Esophagus squamous epithelium (tissue), 4 donors: ENCODE data around the gene POLL.

Source experiments
- CTCF ChIP-seq, 6 experiments: fragments of 450-650 bp in 4 of 6; fragments of 200-600 bp in 2 of 6; sonication (generic) in 2 of 6; IDR thresholded peaks; one replicate each; pipeline ENCODE4 v1.5.1; 2016 to 2019; ENCODE audit warnings: antibody characterized with exemption in 6 of 6, mild to moderate bottlenecking in 4 of 6, moderate library complexity in 4 of 6
- POLR2A ChIP-seq, 4 donors: fragments of 450-650 bp; IDR thresholded peaks; one replicate each; pipeline ENCODE4 v1.6.1; 2017; ENCODE audit warnings: antibody characterized with exemption in 4 of 4, mild to moderate bottlenecking in 4 of 4, moderate library complexity in 3 of 4

- no peak for TF ChIP-seq CTCF (IDR thresholded peaks at IDR 0.05)
- TF ChIP-seq POLR2A (IDR thresholded peaks at IDR 0.05), result no peak
Observed at GRCh38 chr10:101565936-101566332, 22.1 kb downstream of the POLL start.
